Liver (tissue), 9 donors: ENCODE measurements around the gene TIAM2. TPM values are rescaled to one million over a fixed set of nuclear protein-coding genes. Genes with fewer than 3 reads are reported as not detected.

Experiments used
- DNase-seq: peaks from one replicate; pipeline ENCODE4 v3.0.0-alpha.2; 2017; ENCODE audit warnings: low spot score
- H3K27ac ChIP-seq, 2 donors: one replicate each; pipeline ENCODE4 v1.7.0; 2013; ENCODE audit warnings: inconsistent platforms in 2 of 2, low read length in 2 of 2, control low read depth in 1 of 2, low read depth in 1 of 2, mild to moderate bottlenecking in 1 of 2
- H3K27me3 ChIP-seq, 4 donors: one replicate each; pipeline versions ENCODE4 v1.6.1 to v1.7.0; 2013; ENCODE audit warnings: low read length in 3 of 4, inconsistent platforms in 1 of 4, mild to moderate bottlenecking in 1 of 4, moderate library complexity in 1 of 4; ENCODE audit not compliant: control insufficient read depth in 4 of 4, insufficient read depth in 4 of 4
- H3K36me3 ChIP-seq, 4 donors: one replicate each; pipeline versions ENCODE4 v1.6.1 to v1.7.0; 2013; ENCODE audit warnings: low read length in 3 of 4, mild to moderate bottlenecking in 3 of 4, low read depth in 1 of 4, moderate library complexity in 1 of 4; ENCODE audit not compliant: control insufficient read depth in 4 of 4, insufficient read depth in 3 of 4
- H3K4me1 ChIP-seq, 4 donors: one replicate each; pipeline versions ENCODE4 v1.6.1 to v1.7.0; 2013; ENCODE audit warnings: low read length in 3 of 4, mild to moderate bottlenecking in 3 of 4, moderate library complexity in 1 of 4; ENCODE audit not compliant: control insufficient read depth in 4 of 4, insufficient read depth in 4 of 4
- H3K4me3 ChIP-seq, 3 donors: one replicate each; pipeline versions ENCODE4 v1.6.1 to v1.7.0; 2013; ENCODE audit warnings: low read length in 3 of 3, control low read depth in 1 of 3, low read depth in 1 of 3, mild to moderate bottlenecking in 1 of 3
- H3K9ac ChIP-seq, 2 donors: one replicate each; pipeline ENCODE4 v1.7.0; 2013; ENCODE audit warnings: low read length in 2 of 2, mild to moderate bottlenecking in 2 of 2, moderate library complexity in 2 of 2, control low read depth in 1 of 2, low read depth in 1 of 2
- H3K9me3 ChIP-seq, 4 donors: one replicate each; pipeline versions ENCODE4 v1.6.1 to v1.7.0; 2013; ENCODE audit warnings: low read length in 3 of 4; ENCODE audit not compliant: control insufficient read depth in 4 of 4
- FOXA1 ChIP-seq: IDR thresholded peaks from 2 replicates; pipeline ENCODE4 v1.6.1; 2016; ENCODE audit warnings: antibody characterized with exemption
- FOXA2 ChIP-seq: IDR thresholded peaks from 2 replicates; pipeline ENCODE4 v1.6.1; 2016; ENCODE audit warnings: antibody characterized with exemption
- GABPA ChIP-seq, 2 donors: IDR thresholded peaks in 1 of 2; conservative IDR thresholded peaks in 1 of 2; 2 replicates each; pipeline ENCODE4 v1.6.1; 2016; ENCODE audit warnings: antibody characterized with exemption in 2 of 2, mild to moderate bottlenecking in 1 of 2, moderate library complexity in 1 of 2
- HNF4A ChIP-seq, 2 donors: conservative IDR thresholded peaks; 2 replicates each; pipeline ENCODE4 v1.6.1; 2016; ENCODE audit warnings: antibody characterized with exemption in 2 of 2, mild to moderate bottlenecking in 2 of 2
- JUND ChIP-seq, 2 donors: IDR thresholded peaks; 2 replicates each; pipeline ENCODE4 v1.6.1; 2016; ENCODE audit warnings: antibody characterized with exemption in 2 of 2
- RAD21 ChIP-seq, 2 donors: IDR thresholded peaks; 2 replicates each; pipeline ENCODE4 v1.6.1; 2016; ENCODE audit warnings: antibody characterized with exemption in 2 of 2, mild to moderate bottlenecking in 2 of 2
- RXRA ChIP-seq, 2 donors: IDR thresholded peaks; 2 replicates each; pipeline ENCODE4 v1.6.1; 2017 to 2018; ENCODE audit warnings: antibody characterized with exemption in 2 of 2, mild to moderate bottlenecking in 1 of 2
- SP1 ChIP-seq: IDR thresholded peaks from 2 replicates; pipeline ENCODE4 v1.6.1; 2018; ENCODE audit warnings: antibody characterized with exemption, mild to moderate bottlenecking
- TAF1 ChIP-seq: conservative IDR thresholded peaks from 2 replicates; pipeline ENCODE4 v1.6.1; 2016; ENCODE audit warnings: antibody characterized with exemption, mild to moderate bottlenecking
- YY1 ChIP-seq: IDR thresholded peaks from 2 replicates; pipeline ENCODE4 v1.6.1; 2016; ENCODE audit warnings: antibody characterized with exemption, mild to moderate bottlenecking
- WGBS: extraction: QIAGEN DNeasy Blood & Tissue Kit; methylation state at CpG from one replicate; pipeline ENCODE4 v1.1.7; 2013; 5-methylcytosine and 5-hydroxymethylcytosine counted together
- polyA plus RNA-seq, 2 donors: library from polyadenylated mRNA; stranded (reverse) in 1 of 2; unstranded in 1 of 2; fragments of 200-250 nt in 1 of 2; fragments of >200 nt in 1 of 2; fragmentation: Nextera tagmentation in 1 of 2; extraction: Ambion mirVana in 1 of 2; gene quantifications; one replicate each; pipeline versions ENCODE4 v1.2.1 to v1.2.3, GENCODE V29; 2013 to 2015
- total RNA-seq, 2 donors: library from RNA; depleted of rRNA; stranded (reverse); fragments of >200 nt; gene quantifications; one replicate each; pipeline ENCODE4 v1.2.3, GENCODE V29; 2014
- TF ChIP-seq, protein P1 (sequence below): IDR thresholded peaks from 2 replicates; pipeline ENCODE4 v1.6.1; 2016; ENCODE audit warnings: antibody characterized with exemption
- TF ChIP-seq, protein P2 (sequence below): fragments of 150-350 bp; IDR thresholded peaks from 2 replicates; pipeline ENCODE4 v1.5.1; 2017; ENCODE audit warnings: improper control_type of control experiment, low read depth, low read length; ENCODE audit not compliant: missing input control
- TF ChIP-seq, protein P3 (sequence below): IDR thresholded peaks from 2 replicates; pipeline ENCODE4 v1.6.1; 2016; ENCODE audit warnings: antibody characterized with exemption
- TF ChIP-seq, protein P4 (sequence below): IDR thresholded peaks from 2 replicates; pipeline ENCODE4 v1.6.1; 2016; ENCODE audit warnings: antibody characterized with exemption, mild to moderate bottlenecking
- TF ChIP-seq, protein P5 (sequence below): IDR thresholded peaks from 2 replicates; pipeline ENCODE4 v1.6.1; 2016; ENCODE audit warnings: antibody characterized with exemption
- donor health status: healthy.
- donor health status: healthy.
- donor health status: healthy.
- donor health status: healthy.
- donor health status: healthy.

Gene TIAM2
- total and polyA plus RNA-seq, 4 donors = 0.62 to 3.7 (median 2.4) TPM

DNA sequence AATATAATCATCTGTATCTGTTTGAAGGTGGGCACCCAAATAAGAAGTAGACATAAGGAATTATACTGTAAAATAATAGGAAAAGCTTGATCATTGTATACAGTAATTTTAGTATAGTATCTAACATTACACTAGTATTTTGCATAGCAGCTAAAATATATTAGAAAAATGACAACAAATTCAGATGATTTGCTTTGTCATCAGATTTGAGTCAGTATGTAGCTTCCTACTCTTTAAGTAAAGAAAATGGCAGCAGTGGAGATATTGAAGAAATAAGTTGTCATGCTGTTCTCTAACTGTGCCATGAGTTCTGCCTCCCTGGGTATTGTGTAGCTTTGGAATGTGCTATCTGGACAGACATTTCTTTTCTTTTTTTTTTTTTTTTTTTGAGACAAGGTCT is 74.4 kb downstream of the TIAM2 start:
- no peak overlapping the region for H3K9ac ChIP-seq
- TF ChIP-seq JUND (IDR thresholded peaks at IDR 0.05) = no peak
- TF ChIP-seq, protein P1, sequence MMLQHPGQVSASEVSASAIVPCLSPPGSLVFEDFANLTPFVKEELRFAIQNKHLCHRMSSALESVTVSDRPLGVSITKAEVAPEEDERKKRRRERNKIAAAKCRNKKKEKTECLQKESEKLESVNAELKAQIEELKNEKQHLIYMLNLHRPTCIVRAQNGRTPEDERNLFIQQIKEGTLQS = no peak
- TF ChIP-seq, protein P2, sequence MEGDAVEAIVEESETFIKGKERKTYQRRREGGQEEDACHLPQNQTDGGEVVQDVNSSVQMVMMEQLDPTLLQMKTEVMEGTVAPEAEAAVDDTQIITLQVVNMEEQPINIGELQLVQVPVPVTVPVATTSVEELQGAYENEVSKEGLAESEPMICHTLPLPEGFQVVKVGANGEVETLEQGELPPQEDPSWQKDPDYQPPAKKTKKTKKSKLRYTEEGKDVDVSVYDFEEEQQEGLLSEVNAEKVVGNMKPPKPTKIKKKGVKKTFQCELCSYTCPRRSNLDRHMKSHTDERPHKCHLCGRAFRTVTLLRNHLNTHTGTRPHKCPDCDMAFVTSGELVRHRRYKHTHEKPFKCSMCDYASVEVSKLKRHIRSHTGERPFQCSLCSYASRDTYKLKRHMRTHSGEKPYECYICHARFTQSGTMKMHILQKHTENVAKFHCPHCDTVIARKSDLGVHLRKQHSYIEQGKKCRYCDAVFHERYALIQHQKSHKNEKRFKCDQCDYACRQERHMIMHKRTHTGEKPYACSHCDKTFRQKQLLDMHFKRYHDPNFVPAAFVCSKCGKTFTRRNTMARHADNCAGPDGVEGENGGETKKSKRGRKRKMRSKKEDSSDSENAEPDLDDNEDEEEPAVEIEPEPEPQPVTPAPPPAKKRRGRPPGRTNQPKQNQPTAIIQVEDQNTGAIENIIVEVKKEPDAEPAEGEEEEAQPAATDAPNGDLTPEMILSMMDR = no peak
- no peak for TF ChIP-seq RAD21 (IDR thresholded peaks at IDR 0.05)
- no peak for TF ChIP-seq FOXA2
- TF ChIP-seq SP1 = no peak
- DNase-seq = no peak
- no peaks in the 10 kb centered on the region for H3K9me3 ChIP-seq
- H3K4me3 ChIP-seq = no peak overlapping the region
- H3K27me3 ChIP-seq = no peaks in the 10 kb centered on the region
- H3K27ac ChIP-seq = no peak overlapping the region
- H3K36me3 ChIP-seq = no peaks in the 10 kb centered on the region
- H3K4me1 ChIP-seq = no peaks in the 10 kb centered on the region

DNA sequence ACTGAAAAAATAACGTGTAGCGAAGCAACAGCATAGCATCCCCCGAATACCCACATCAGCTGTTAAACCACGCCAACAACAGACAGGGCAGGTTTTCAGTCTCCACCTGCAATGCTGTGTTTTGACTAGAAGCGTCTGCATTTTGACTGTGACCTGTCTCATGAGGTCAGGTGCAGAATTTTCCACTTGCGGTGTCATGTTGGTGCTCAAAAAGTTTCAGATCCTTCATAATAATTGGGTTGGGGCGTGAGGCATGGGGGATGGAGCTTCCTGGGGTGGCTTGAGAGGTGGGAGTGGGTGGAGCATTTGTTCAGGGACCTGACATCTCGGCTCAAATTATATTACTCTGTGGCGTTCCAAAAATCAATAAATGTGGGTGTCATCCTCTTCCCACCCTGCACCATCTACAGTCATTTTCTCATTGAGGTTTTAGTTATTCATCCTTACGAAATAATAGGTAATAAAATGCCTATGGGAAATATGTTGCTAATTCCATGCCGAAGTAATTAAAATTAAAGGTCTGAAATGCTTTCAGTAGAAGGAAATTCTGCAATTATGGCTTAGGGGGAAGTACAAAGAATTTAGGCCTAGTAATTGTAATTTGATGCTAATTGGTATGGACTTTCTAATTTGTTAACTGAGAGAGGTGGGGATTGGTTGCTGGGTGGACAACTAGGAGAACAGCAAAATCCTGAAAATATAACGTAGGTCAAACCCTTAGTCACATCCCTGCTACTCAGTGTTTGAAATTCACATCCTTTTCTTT is 81.0 kb downstream of the TIAM2 start:
- Histone ChIP-seq H3K4me3 (no peak overlapping the region), H3K9me3 (no peaks in the 10 kb centered on the region), H3K4me1 (no peaks in the 10 kb centered on the region), H3K36me3 (no peaks in the 10 kb centered on the region), H3K27me3 (no peaks in the 10 kb centered on the region), H3K9ac (no peak overlapping the region), H3K27ac (no peak overlapping the region)
- TF ChIP-seq YY1 (no peak), RAD21 (IDR thresholded peaks at IDR 0.05) (no peak), FOXA1 (no peak), HNF4A (conservative IDR thresholded peaks at IDR 0.05) (no peak), TAF1 (no peak), GABPA (IDR thresholded peaks at IDR 0.05 in 1 of 2, conservative IDR thresholded peaks at IDR 0.05 in 1 of 2) (no peak), JUND (IDR thresholded peaks at IDR 0.05) (no peak), RXRA (IDR thresholded peaks at IDR 0.05) (no peak)
- TF ChIP-seq, protein P1 = no peak
- TF ChIP-seq, protein P3, sequence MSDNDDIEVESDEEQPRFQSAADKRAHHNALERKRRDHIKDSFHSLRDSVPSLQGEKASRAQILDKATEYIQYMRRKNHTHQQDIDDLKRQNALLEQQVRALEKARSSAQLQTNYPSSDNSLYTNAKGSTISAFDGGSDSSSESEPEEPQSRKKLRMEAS = no peak
- TF ChIP-seq, protein P4, sequence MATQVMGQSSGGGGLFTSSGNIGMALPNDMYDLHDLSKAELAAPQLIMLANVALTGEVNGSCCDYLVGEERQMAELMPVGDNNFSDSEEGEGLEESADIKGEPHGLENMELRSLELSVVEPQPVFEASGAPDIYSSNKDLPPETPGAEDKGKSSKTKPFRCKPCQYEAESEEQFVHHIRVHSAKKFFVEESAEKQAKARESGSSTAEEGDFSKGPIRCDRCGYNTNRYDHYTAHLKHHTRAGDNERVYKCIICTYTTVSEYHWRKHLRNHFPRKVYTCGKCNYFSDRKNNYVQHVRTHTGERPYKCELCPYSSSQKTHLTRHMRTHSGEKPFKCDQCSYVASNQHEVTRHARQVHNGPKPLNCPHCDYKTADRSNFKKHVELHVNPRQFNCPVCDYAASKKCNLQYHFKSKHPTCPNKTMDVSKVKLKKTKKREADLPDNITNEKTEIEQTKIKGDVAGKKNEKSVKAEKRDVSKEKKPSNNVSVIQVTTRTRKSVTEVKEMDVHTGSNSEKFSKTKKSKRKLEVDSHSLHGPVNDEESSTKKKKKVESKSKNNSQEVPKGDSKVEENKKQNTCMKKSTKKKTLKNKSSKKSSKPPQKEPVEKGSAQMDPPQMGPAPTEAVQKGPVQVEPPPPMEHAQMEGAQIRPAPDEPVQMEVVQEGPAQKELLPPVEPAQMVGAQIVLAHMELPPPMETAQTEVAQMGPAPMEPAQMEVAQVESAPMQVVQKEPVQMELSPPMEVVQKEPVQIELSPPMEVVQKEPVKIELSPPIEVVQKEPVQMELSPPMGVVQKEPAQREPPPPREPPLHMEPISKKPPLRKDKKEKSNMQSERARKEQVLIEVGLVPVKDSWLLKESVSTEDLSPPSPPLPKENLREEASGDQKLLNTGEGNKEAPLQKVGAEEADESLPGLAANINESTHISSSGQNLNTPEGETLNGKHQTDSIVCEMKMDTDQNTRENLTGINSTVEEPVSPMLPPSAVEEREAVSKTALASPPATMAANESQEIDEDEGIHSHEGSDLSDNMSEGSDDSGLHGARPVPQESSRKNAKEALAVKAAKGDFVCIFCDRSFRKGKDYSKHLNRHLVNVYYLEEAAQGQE = no peak
- TF ChIP-seq, protein P5, sequence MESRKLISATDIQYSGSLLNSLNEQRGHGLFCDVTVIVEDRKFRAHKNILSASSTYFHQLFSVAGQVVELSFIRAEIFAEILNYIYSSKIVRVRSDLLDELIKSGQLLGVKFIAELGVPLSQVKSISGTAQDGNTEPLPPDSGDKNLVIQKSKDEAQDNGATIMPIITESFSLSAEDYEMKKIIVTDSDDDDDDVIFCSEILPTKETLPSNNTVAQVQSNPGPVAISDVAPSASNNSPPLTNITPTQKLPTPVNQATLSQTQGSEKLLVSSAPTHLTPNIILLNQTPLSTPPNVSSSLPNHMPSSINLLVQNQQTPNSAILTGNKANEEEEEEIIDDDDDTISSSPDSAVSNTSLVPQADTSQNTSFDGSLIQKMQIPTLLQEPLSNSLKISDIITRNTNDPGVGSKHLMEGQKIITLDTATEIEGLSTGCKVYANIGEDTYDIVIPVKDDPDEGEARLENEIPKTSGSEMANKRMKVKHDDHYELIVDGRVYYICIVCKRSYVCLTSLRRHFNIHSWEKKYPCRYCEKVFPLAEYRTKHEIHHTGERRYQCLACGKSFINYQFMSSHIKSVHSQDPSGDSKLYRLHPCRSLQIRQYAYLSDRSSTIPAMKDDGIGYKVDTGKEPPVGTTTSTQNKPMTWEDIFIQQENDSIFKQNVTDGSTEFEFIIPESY = no peak
- TF ChIP-seq, protein P2 = no peak
- DNase-seq = no peak
- 84% methylated on average over 12 of the region's 12 CpGs for WGBS
